ENCODE data around the gene ACOT11.

DNA sequence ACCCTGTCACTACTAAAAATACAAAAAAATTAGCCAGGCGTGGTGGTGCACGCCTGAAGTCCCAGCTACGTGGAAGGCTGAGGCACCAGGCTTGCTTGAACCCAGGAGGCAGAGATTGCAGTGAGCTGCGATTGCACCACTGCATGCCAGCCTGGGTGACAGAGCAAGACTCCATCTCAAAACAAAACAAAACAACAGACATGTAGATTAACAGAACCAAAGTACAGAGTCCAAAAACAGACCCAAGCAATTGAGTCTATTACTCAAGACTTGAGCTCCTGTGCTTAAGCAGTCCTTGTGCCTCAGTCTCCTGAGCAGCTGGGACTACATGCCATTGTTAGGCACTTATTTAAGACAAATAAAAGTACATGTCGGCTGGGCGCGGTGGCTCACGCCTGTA is 9.5 kb upstream of the ACOT11 start:
- TF ChIP-seq CTCF (IDR thresholded peaks at IDR 0.05), result no peak
- TF ChIP-seq, protein P1, sequence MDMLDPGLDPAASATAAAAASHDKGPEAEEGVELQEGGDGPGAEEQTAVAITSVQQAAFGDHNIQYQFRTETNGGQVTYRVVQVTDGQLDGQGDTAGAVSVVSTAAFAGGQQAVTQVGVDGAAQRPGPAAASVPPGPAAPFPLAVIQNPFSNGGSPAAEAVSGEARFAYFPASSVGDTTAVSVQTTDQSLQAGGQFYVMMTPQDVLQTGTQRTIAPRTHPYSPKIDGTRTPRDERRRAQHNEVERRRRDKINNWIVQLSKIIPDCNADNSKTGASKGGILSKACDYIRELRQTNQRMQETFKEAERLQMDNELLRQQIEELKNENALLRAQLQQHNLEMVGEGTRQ (IDR thresholded peaks at IDR 0.05; ENCODE audit: borderline replicate concordance, low read depth, low read length), result no peak
